Measurements from ENCODE around the gene UMPS. TPM values are rescaled to one million over a fixed set of nuclear protein-coding genes. Genes with fewer than 3 reads are reported as not detected.
"Not testable (repeated sequence)": the region's sequence is repeated elsewhere in the genome, so short reads cannot be mapped to it uniquely, and the experiment has no call there.

The UMPS gene
- total RNA-seq, 1 experiment from 2014 or later, result 46.0 TPM

DNA sequence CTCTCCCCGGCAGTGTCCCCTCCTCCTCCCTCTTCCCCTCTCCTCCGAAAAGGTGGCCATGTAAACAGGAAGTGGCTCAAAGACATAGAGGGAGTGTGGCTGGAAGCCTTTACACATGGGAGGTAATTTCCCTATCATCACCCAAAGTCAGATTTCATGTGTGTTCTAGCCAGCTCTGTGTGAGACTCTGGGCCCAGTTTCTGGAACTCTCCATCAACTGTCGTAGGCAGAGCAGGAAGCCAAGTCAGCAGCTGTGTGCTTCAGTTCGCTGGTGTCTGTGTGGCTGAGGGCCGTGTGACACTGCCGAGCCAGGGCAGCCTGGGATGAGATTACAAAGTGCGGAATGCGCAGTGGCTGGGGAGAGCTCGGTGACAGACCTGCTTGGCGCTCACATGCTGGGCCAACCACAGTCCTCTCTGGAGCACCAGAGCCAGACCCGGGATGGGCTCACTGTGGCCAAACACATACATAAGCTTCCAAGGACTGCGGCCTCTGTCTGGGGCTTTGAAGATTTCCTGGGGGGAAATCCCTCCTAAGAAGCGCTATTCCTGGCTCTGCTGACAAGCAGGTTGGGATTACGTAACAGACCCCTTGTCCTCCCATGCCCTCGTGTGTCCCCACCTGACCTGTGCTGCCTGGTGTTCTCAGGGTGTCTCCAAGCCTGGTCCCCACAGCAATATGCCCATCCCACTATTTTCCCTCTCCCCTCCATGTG is 50.7 kb downstream of the UMPS start:
- CTCF ChIA-PET, result interaction anchor here (0.8 kb wide), 1 partner anchor 369 kb away, joined by 8 read pairs; no protein-coding TSS in a partner anchor
- no TSS peak for BruUV-seq (replicated peaks)
- H3K36me3 ChIP-seq (ENCODE audit: control insufficient read depth, insufficient read depth, low read length), result no peaks in the 10 kb centered on the region
- in situ Hi-C loops (cut with HindIII; ENCODE audit: low pct_unique_long_range_greater_than_20kb, low sequenced_read_pairs), result no loop called here
- peak overlapping the region; percentile 5 for H3K27ac ChIP-seq (ENCODE audit: low read length)
- POLR2A ChIA-PET, result no interaction called here
- no peak overlapping the region for H3K4me3 ChIP-seq (ENCODE audit: low read depth in 2 of 2, low read length in 2 of 2)
- H3K4me1 ChIP-seq (ENCODE audit: control insufficient read depth, insufficient read depth, low read length), result peaks cover 22% of the 10 kb centered on the region
- H3K9me3 ChIP-seq (ENCODE audit: control insufficient read depth, insufficient read depth, low read depth, low read length), result no peaks in the 10 kb centered on the region
- DNase-seq (ENCODE audit: low read depth, low spot score) (no peak), ATAC-seq (0 out of 2 replicates have a peak, but pooled peaks have one; percentile 8)
- intact Hi-C loops (cut with micrococcal nuclease; ENCODE audit: unreplicated experiment), result no loop called here
- TF ChIP-seq, protein P1, sequence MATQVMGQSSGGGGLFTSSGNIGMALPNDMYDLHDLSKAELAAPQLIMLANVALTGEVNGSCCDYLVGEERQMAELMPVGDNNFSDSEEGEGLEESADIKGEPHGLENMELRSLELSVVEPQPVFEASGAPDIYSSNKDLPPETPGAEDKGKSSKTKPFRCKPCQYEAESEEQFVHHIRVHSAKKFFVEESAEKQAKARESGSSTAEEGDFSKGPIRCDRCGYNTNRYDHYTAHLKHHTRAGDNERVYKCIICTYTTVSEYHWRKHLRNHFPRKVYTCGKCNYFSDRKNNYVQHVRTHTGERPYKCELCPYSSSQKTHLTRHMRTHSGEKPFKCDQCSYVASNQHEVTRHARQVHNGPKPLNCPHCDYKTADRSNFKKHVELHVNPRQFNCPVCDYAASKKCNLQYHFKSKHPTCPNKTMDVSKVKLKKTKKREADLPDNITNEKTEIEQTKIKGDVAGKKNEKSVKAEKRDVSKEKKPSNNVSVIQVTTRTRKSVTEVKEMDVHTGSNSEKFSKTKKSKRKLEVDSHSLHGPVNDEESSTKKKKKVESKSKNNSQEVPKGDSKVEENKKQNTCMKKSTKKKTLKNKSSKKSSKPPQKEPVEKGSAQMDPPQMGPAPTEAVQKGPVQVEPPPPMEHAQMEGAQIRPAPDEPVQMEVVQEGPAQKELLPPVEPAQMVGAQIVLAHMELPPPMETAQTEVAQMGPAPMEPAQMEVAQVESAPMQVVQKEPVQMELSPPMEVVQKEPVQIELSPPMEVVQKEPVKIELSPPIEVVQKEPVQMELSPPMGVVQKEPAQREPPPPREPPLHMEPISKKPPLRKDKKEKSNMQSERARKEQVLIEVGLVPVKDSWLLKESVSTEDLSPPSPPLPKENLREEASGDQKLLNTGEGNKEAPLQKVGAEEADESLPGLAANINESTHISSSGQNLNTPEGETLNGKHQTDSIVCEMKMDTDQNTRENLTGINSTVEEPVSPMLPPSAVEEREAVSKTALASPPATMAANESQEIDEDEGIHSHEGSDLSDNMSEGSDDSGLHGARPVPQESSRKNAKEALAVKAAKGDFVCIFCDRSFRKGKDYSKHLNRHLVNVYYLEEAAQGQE (IDR thresholded peaks at IDR 0.05; ENCODE audit: insufficient read depth in 1 of 2, low read depth in 2 of 2, low read length in 1 of 2), result no peak
- H3K27me3 ChIP-seq (ENCODE audit: control insufficient read depth, insufficient read depth, low read length), result no peaks in the 10 kb centered on the region

DNA sequence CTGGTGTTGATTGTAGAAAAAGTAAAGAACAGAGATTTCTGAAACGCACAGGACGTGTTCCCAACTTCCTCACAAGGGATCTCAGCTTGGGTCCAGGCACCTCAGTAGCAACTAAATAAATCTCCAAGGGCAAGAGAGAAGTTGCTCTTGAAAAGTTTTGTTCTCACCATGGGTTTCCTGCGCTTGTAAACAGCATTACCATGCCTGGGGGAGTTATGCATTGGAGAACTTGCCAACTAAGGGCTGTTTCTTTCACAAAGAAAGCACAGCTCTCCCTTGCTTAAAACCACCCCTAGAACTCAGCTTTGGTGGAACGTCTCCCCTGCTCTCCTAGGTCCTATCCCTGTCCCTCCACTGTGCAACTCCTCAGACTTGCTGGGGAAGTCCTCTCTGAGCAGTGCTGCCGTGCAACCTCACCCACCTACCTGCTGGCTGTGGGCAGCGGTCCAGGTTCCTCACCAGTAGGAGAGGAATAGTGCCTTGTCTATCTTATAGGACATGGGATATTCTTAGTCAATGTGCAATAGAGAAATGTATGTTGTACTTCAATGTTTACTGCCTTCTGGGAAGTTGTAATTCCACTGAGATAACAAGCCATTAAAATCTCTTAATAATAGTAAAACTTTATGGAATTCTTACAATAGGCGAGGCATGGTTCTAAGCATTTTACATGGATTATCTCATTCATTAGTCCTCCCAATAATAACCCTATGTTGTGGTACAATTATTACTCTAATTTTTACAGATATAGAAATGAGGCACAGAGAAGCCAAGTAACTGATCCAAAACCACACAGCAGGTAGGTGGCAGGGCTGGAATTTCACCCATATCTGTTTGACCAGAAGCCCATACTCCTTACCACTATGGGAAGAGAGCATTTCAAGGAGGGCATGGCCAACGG is 51.5 kb downstream of the UMPS start:
- DNase-seq (ENCODE audit: low read depth, low spot score) (no peak), ATAC-seq (no peak)
- in situ Hi-C loops (cut with HindIII; ENCODE audit: low pct_unique_long_range_greater_than_20kb, low sequenced_read_pairs), result no loop called here
- BruUV-seq (replicated peaks), result no TSS peak
- ChIA-PET CTCF (no interaction called here), POLR2A (no interaction called here)
- Histone ChIP-seq H3K9me3 (ENCODE audit: control insufficient read depth, insufficient read depth, low read depth, low read length) (no peaks in the 10 kb centered on the region), H3K27ac (ENCODE audit: low read length) (peak overlapping the region; percentile 5), H3K27me3 (ENCODE audit: control insufficient read depth, insufficient read depth, low read length) (no peaks in the 10 kb centered on the region), H3K4me1 (ENCODE audit: control insufficient read depth, insufficient read depth, low read length) (peaks cover 18% of the 10 kb centered on the region), H3K36me3 (ENCODE audit: control insufficient read depth, insufficient read depth, low read length) (no peaks in the 10 kb centered on the region), H3K4me3 (ENCODE audit: low read depth in 2 of 2, low read length in 2 of 2) (no peak overlapping the region)
- intact Hi-C loops (cut with micrococcal nuclease; ENCODE audit: unreplicated experiment), result no loop called here
- no peak for TF ChIP-seq SIN3A (IDR thresholded peaks at IDR 0.05; ENCODE audit: borderline replicate concordance, insufficient read depth, low read depth, low read length)
- TF ChIP-seq, protein P2, sequence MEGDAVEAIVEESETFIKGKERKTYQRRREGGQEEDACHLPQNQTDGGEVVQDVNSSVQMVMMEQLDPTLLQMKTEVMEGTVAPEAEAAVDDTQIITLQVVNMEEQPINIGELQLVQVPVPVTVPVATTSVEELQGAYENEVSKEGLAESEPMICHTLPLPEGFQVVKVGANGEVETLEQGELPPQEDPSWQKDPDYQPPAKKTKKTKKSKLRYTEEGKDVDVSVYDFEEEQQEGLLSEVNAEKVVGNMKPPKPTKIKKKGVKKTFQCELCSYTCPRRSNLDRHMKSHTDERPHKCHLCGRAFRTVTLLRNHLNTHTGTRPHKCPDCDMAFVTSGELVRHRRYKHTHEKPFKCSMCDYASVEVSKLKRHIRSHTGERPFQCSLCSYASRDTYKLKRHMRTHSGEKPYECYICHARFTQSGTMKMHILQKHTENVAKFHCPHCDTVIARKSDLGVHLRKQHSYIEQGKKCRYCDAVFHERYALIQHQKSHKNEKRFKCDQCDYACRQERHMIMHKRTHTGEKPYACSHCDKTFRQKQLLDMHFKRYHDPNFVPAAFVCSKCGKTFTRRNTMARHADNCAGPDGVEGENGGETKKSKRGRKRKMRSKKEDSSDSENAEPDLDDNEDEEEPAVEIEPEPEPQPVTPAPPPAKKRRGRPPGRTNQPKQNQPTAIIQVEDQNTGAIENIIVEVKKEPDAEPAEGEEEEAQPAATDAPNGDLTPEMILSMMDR (IDR thresholded peaks at IDR 0.05), result no peak
- TF ChIP-seq, protein P1 (IDR thresholded peaks at IDR 0.05; ENCODE audit: insufficient read depth in 1 of 2, low read depth in 2 of 2, low read length in 1 of 2), result no peak
- no peak for TF ChIP-seq TCF7L2 (IDR thresholded peaks at IDR 0.05; ENCODE audit: low read depth, low read length)
- TF ChIP-seq POLR2AphosphoS5 (IDR thresholded peaks at IDR 0.05; ENCODE audit: low read depth, low read length), result no peak

DNA sequence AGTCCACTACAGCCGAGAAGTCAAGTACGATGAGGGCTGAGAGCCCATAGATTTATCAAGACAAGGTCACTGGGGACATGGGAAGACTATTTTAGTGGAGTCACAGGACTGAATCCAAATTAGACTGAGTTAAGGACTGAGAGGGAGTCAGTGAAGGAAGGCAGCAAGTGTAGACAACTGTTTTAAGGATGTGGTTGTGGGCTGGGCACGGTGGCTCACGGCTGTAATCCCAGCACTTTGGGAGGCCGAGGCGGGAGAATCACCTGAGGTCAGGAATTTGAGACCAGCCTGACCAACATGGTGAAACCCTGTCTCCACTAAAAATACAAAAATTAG is 52.1 kb downstream of the UMPS start:
- H3K36me3 ChIP-seq (ENCODE audit: control insufficient read depth, insufficient read depth, low read length); CTCF ChIA-PET; DNase-seq (ENCODE audit: low read depth, low spot score); H3K27me3 ChIP-seq (ENCODE audit: control insufficient read depth, insufficient read depth, low read length); in situ Hi-C loops (cut with HindIII; ENCODE audit: low pct_unique_long_range_greater_than_20kb, low sequenced_read_pairs); H3K27ac ChIP-seq (ENCODE audit: low read length); intact Hi-C loops (cut with micrococcal nuclease; ENCODE audit: unreplicated experiment); H3K4me3 ChIP-seq (ENCODE audit: low read depth in 2 of 2, low read length in 2 of 2); BruUV-seq (replicated peaks); ATAC-seq; H3K9me3 ChIP-seq (ENCODE audit: control insufficient read depth, insufficient read depth, low read depth, low read length); POLR2A ChIA-PET: not testable (repeated sequence)
- H3K4me1 ChIP-seq (ENCODE audit: control insufficient read depth, insufficient read depth, low read length), result peaks cover 24% of the 10 kb centered on the region
